ENCODE data around the gene NFE2L2.

GRCh38 chr2:177195194-177195593, 69.3 kb downstream of the NFE2L2 start:
- no peak for TF ChIP-seq EZH2 (IDR thresholded peaks at IDR 0.05; ENCODE audit: borderline replicate concordance)
- TF ChIP-seq CTCF (IDR thresholded peaks at IDR 0.05; ENCODE audit: poor library complexity), result no peak

All from hepatocyte (in vitro differentiated cells).